CD4-positive, alpha-beta T cell treated with Interleukin-10 for 1 hour (primary cell): ENCODE data around the gene CBX2.

ENCODE experiments used
- DNase-seq: peaks from one replicate; pipeline ENCODE4 v3.0.0-alpha.2; 2020

Gene CBX2

GRCh38 chr17:79814127-79814973, 36.4 kb downstream of the CBX2 start:
- DNase-seq = no peak

DNA sequence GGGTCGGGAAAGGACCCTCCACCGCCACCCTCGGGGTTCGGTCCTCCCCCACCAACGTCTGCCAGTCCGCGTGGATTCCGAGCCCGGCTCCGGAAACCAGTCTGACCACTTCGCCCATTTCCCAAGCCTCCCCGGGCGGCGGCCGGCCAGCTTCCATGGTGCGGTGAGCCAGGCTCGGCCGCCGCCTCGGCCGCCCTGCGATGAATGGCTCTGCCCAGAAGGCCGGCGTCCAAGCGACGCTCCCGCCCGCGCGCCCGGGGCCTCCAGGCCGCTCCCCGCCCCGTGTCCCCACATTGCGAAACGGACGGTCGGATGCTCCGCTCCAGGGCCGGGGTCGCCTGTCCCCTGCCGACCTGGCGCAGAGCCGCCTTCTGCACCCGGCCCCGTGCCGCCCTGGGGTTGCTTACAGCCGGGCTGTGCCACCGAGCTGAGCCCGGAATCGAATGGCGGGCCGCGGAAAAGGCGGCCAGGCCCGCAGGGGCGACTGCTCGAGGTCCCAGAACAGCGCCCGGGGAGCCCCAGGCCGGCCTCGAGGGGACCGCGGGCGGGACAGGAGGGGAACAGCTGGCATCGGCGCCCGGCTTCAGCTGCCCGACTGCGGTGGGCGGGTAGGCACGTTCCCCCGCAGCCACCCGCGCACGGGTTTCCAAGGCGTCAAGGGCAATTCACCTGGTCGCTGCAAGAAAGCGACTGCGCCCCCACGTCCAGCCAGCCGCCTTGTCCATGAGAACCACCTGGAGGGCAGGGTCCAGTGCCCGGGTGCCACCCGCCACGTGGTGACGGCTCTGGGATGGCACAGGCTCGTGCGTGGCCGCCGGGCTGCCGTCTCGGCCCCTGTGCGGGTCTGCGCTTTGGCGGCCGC, 37.3 kb downstream of the CBX2 start:
- DNase-seq = no peak

DNA sequence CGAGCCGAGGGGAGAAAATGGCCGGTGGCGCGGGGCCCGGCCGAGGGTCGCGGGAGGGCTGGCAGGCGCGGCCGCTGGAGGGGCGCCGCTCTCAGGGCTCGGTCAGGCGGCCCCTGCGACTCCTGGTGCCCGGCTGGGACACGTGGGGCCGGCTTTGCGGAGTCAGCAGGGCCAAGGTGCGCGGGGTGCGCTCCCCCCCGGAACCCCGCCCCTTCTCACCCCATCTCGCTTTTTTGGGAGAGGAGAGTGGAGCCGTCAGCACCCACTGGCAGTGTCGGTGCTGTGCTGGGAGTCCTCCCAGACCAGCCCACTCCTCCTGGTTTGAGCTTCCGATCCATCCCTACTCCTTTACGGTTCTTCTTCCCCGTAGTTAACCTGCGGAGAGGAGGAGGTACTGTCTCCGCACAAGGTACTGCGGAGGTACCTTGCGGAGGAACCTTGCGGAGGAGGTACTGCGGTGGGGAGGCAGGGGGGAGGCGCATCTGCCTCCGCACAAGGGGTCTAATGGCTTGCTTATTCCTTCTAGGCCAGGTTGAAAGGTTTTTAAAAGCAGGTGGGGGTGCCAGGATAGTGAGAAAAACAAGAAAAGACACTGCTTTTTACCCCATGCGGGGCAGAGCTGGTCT, 38.0 kb downstream of the CBX2 start:
- DNase-seq = no peak

- DNase-seq = no peak
Observed at GRCh38 chr17:79818026-79818758, 40.2 kb downstream of the CBX2 start.

- no peak for DNase-seq
Observed at GRCh38 chr17:79819085-79819484, 41.1 kb downstream of the CBX2 start.

DNA sequence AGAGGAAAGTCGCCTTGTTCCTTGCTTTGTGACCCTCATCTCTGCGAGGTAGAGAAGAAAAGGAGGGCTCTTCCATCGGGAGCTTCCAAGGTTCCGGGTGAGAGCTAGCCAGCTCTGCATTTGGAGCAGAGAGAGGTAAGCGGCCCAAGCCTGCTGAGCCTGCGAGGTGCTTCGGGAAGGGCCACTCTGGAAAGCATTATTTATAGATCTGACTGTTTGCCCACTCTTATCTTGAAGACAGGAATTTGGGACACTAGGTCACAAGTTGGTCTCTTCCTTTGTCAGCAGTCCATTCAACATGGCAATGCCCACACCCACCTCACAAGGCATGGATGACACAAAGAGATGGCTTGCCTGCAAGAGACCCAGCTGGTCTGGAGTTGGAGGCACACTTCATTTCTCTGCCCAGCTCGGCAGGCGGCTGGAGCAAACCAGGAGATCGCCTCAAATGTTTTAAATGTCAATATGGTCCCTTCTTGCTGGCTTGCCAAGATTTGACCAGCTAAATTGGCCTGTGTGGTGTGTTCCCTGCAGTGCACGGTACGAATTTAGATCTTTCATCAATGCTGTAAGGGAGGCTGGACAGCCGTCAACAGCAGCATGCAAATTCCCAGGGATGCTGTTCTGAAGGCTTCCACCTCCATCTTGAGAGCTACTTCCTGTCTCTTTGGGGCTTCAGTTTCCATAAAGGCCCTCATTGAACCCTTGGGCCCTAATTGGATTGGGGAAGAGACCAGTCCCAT, 41.8 kb downstream of the CBX2 start:
- no peak for DNase-seq

DNA sequence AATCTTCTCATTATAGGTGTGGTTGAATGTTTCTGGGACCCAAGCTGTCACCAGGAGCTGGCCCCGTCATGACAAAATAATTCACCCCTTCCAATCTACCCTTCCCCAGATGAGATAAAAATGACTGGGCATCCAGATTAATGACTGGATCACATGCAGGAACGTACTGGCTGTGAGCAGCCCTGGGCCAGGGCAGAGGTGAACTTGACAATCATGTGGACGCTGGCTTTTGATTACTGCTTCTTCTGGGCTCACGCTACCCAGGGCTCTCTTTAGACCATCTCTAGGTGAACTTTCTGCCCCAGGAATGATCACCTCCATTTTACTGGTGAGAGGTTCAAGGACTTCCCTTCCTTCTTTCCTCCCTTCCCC, 43.0 kb downstream of the CBX2 start:
- DNase-seq = no peak

GRCh38 chr17:79821331-79822095, 43.6 kb downstream of the CBX2 start:
- no peak for DNase-seq

DNA sequence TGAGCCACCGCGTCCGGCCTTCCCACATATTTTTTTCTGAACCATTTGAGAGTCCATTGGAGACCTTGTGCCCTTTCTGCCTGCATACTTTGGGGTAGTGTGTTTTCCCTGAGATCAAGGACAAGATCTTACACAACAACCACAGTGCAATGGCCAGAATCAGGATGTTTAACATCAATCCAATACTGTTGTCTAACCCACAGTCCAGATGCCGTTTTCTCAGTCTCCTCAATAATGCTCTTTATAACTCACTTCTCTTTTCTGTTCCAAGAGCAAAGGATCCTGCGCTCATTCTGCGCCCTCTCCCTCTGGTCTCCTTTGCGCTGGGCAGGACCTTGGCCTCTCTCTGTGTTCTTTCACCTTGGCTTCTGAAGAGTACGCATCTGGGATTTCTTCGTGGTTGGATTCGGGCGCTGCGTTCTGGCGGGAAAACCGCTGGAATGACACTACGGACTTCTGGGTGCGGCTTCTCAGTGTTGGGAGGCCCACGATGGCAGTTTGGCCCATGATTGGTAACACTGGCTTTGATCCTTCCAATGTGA, 44.7 kb downstream of the CBX2 start:
- DNase-seq = no peak

- no peak for DNase-seq
Observed at GRCh38 chr17:79824234-79824633, 46.3 kb downstream of the CBX2 start.

GRCh38 chr17:79824893-79825579, 47.1 kb downstream of the CBX2 start:
- no peak for DNase-seq

DNA sequence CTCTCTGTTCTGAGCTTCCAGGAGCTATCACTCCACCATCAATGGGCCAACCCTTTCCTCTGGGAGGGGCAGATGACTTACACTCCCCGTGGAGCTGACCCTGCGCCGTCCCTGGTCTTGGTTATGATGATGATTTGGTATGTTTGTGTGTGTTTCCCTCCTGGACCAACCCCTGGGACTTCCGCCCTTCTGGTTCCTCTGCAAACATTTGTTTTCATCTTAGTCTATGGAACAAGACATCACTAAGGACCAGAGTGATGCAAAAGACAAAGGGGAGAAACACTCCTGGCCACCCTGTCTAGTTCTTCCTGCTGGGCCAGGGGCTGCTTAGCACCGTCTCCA, 47.6 kb downstream of the CBX2 start:
- DNase-seq = no peak

- no peak for DNase-seq
Observed at GRCh38 chr17:79826204-79826680, 48.3 kb downstream of the CBX2 start.

GRCh38 chr17:79826841-79827578, 49.1 kb downstream of the CBX2 start:
- no peak for DNase-seq

DNA sequence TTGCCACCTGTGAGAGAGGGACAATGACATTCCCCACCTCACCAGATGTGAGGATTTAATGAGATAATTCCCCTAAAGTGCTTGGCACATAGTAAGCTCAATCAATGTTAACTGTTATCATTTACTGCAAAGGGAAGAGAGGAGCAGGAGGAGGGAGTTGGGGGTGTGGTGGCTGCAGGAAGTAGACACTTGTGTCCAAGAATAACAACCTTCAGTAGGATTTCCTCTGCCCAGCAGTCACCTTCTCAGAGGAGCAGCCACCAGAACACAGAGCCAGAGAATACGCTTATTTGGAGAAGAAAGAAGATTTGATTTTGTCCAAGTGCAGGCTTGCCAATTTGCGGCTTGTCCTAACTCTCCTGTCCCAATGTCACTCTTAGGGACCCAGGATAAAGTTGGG, 51.1 kb downstream of the CBX2 start:
- DNase-seq = no peak

DNA sequence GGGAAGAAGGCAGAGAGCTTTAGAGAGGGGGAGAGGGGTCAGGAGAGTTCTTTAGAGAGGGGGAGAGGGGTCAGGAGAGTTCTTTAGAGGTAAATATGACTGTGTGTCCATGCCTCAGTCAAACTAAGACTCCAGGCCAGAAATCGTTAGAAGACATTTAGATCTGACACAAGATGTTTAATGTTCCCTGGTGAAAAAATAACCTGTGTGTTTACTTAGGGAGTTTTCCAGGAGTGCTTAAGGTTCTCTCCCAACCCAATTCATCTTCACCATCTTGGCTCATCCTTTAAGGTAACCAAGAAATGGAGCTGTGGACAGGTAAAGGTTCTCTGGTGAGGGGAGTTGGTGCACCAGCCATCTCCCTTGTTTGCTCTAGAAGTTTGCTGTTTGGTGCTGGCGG, 51.5 kb downstream of the CBX2 start:
- DNase-seq = no peak

GRCh38 chr17:79830303-79830702, 52.4 kb downstream of the CBX2 start:
- no peak for DNase-seq

GRCh38 chr17:79830763-79831264, 52.9 kb downstream of the CBX2 start:
- DNase-seq = no peak
